NCI-H774 (cell line): ENCODE data around the gene ENTPD8.
A peak's percentile ranks its signal among the peaks of the same experiment; 100 is the strongest.

ENCODE experiments used
- DNase-seq: peaks from one replicate; lab custom pipeline; 2025; lab: John Stamatoyannopoulos, UW

Gene ENTPD8

GRCh38 chr9:137441289-137441934 lies at the start of gene ENTPD8:
ENTPD8 (minus strand) TSS chr9:137441357; CDS start chr9:137438285, 3,072 bp downstream.
- peak; percentile 97 for DNase-seq

GRCh38 chr9:137490532-137491186 lies 49.5 kb upstream of the ENTPD8 start:
- DNase-seq, result no peak

- DNase-seq, result no peak
These were observed 47.7 kb upstream of the ENTPD8 start for GRCh38 chr9:137488906-137489305.

GRCh38 chr9:137488327-137488653 lies 47.1 kb upstream of the ENTPD8 start:
- peak; percentile 55 for DNase-seq

GRCh38 chr9:137487454-137488326 lies 46.5 kb upstream of the ENTPD8 start:
- peak; percentile 73 for DNase-seq

GRCh38 chr9:137486545-137487453 lies 45.6 kb upstream of the ENTPD8 start:
- no peak for DNase-seq

- no peak for DNase-seq
These were observed 45.0 kb upstream of the ENTPD8 start for GRCh38 chr9:137486141-137486490.

GRCh38 chr9:137485343-137486140 lies 44.4 kb upstream of the ENTPD8 start:
- DNase-seq, result peak; percentile 26

GRCh38 chr9:137484551-137485315 lies 43.6 kb upstream of the ENTPD8 start:
- DNase-seq, result no peak

GRCh38 chr9:137482094-137482781 lies 41.1 kb upstream of the ENTPD8 start:
- DNase-seq, result no peak

GRCh38 chr9:137480686-137481683 lies 39.8 kb upstream of the ENTPD8 start:
- DNase-seq, result no peak

- peak; percentile 27 for DNase-seq
These were observed 38.9 kb upstream of the ENTPD8 start for GRCh38 chr9:137479892-137480685.

- DNase-seq, result peak; percentile 76
These were observed 38.1 kb upstream of the ENTPD8 start for GRCh38 chr9:137478962-137479861.

GRCh38 chr9:137478613-137478961 lies 37.4 kb upstream of the ENTPD8 start:
- DNase-seq, result no peak

- DNase-seq, result no peak
These were observed 36.8 kb upstream of the ENTPD8 start for GRCh38 chr9:137477778-137478612.

GRCh38 chr9:137476856-137477255 lies 35.7 kb upstream of the ENTPD8 start:
- DNase-seq, result no peak
